ENCODE results near the gene COL6A2. TPM values are rescaled to one million over a fixed set of nuclear protein-coding genes. Genes with fewer than 3 reads are reported as not detected.

The COL6A2 gene
- total RNA-seq, 1 experiment from 2014 or later = 15.0 TPM

DNA sequence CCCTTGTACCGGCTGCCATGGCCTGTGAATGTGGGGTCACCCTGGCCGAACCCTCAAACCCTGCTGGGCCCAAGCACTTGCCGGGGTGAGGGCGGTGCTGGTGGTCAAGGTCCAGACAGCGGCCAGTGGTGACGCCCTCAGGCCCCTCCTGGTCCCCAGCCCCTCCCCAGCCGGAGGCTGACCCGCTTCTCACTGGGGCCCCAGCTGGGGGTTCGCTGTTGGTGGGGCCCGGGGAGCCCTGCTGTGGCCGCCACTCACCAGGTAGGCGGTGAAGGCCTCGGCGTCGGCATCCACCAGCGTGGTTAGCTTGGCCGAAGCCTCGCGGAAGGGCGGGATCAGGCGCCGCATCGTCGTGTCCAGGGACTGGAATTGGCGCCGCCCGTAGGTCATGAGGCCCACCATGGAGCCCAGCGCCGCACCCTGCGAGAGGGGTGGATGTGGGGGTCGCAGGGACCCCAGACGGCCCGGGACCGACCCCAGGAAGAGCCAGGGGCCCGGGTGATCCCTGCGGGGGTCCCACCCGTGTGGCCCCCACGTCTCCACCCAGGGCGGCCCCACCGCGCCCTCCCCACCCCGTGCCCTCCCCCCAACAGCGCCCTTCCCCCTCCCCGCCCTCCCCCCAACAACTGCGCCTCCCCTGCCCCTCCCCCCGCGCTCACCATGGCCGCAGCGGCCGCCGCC is 47.4 kb downstream of the COL6A2 start:
- H3K4me1 ChIP-seq (ENCODE audit: insufficient read depth, low read length, poor library complexity, severe bottlenecking) = no peaks in the 10 kb centered on the region
- DNase-seq (ENCODE audit: low spot score) = no peak
- H3K36me3 ChIP-seq (ENCODE audit: insufficient read depth, low read length, poor library complexity, severe bottlenecking) = no peaks in the 10 kb centered on the region
- intact Hi-C loops (cut with micrococcal nuclease; ENCODE audit: unreplicated experiment) = no loop called here
- ChIA-PET CTCF (no interaction called here), POLR2A (ENCODE audit: low non-redundant PET) (no interaction called here)
- no peak overlapping the region for H3K27ac ChIP-seq (ENCODE audit: low read depth, low read length, poor library complexity, severe bottlenecking)
- TF ChIP-seq, protein P1, sequence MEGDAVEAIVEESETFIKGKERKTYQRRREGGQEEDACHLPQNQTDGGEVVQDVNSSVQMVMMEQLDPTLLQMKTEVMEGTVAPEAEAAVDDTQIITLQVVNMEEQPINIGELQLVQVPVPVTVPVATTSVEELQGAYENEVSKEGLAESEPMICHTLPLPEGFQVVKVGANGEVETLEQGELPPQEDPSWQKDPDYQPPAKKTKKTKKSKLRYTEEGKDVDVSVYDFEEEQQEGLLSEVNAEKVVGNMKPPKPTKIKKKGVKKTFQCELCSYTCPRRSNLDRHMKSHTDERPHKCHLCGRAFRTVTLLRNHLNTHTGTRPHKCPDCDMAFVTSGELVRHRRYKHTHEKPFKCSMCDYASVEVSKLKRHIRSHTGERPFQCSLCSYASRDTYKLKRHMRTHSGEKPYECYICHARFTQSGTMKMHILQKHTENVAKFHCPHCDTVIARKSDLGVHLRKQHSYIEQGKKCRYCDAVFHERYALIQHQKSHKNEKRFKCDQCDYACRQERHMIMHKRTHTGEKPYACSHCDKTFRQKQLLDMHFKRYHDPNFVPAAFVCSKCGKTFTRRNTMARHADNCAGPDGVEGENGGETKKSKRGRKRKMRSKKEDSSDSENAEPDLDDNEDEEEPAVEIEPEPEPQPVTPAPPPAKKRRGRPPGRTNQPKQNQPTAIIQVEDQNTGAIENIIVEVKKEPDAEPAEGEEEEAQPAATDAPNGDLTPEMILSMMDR (conservative IDR thresholded peaks at IDR 0.05; ENCODE audit: low read depth, low read length) = no peak
- TF ChIP-seq EZH2 (IDR thresholded peaks at IDR 0.05; ENCODE audit: borderline replicate concordance, low read depth, low read length, poor library complexity, severe bottlenecking) = no peak
- no TSS peak for BruUV-seq (replicated peaks)
- no peaks in the 10 kb centered on the region for H3K27me3 ChIP-seq (replicated peaks; ENCODE audit: insufficient read depth, low read depth, low read length, poor library complexity)
- H3K4me3 ChIP-seq (ENCODE audit: low read depth, low read length, poor library complexity, severe bottlenecking) = no peak overlapping the region
- H3K9me3 ChIP-seq (ENCODE audit: low read depth, low read length, poor library complexity, severe bottlenecking) = no peaks in the 10 kb centered on the region

DNA sequence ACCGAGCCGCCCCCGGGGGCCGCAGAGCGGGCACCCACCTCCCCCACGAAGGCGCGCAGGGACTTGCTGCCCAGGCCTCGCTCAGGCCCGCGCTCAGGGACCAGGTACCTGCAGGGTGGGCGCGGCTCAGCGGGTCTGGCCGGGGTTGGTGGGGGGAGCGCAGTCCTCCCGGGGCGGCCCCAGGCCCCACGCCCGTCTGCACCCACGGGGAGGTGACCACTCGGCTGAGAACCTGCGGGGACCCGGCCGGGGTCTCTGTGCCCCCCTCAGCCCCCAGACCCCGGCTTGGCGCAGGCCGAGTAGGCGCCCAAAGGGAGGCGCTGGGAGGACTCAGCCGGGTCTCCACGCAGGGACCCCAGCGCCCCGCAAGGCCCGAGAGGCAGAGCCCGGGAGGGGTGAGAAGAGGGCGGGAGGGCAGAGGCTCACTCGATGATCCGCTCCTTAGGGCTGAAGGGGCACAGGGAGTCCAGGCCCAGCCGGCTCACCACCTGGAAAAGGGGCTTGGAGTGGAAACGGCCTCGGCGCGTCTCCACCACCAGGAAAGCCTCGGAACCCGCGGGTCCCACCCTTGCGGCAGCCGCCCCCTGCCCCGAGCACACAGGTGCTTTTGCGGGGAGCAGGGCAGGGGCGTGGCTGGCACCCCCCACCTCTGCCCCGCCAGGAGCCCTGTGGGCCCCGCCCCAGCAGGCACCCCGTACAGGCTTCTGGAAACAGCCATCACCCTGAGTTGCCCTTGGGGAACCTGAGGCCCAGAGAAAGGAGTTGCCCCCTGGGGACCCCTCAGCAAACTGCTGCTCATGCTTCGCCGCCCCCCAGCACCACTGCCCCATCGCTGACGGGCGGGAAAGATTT is 48.2 kb downstream of the COL6A2 start:
- Histone ChIP-seq H3K4me1 (ENCODE audit: insufficient read depth, low read length, poor library complexity, severe bottlenecking) (no peaks in the 10 kb centered on the region), H3K27ac (ENCODE audit: low read depth, low read length, poor library complexity, severe bottlenecking) (no peak overlapping the region), H3K36me3 (ENCODE audit: insufficient read depth, low read length, poor library complexity, severe bottlenecking) (no peaks in the 10 kb centered on the region), H3K4me3 (ENCODE audit: low read depth, low read length, poor library complexity, severe bottlenecking) (no peak overlapping the region), H3K9me3 (ENCODE audit: low read depth, low read length, poor library complexity, severe bottlenecking) (no peaks in the 10 kb centered on the region), H3K27me3 (replicated peaks; ENCODE audit: insufficient read depth, low read depth, low read length, poor library complexity) (no peaks in the 10 kb centered on the region)
- BruUV-seq (replicated peaks) = no TSS peak
- intact Hi-C loops (cut with micrococcal nuclease; ENCODE audit: unreplicated experiment) = no loop called here
- no peak for TF ChIP-seq EZH2 (IDR thresholded peaks at IDR 0.05; ENCODE audit: borderline replicate concordance, low read depth, low read length, poor library complexity, severe bottlenecking)
- TF ChIP-seq, protein P1 (conservative IDR thresholded peaks at IDR 0.05; ENCODE audit: low read depth, low read length) = no peak
- CTCF ChIA-PET = no interaction called here
- POLR2A ChIA-PET (ENCODE audit: low non-redundant PET) = no interaction called here
- no peak for DNase-seq (ENCODE audit: low spot score)

DNA sequence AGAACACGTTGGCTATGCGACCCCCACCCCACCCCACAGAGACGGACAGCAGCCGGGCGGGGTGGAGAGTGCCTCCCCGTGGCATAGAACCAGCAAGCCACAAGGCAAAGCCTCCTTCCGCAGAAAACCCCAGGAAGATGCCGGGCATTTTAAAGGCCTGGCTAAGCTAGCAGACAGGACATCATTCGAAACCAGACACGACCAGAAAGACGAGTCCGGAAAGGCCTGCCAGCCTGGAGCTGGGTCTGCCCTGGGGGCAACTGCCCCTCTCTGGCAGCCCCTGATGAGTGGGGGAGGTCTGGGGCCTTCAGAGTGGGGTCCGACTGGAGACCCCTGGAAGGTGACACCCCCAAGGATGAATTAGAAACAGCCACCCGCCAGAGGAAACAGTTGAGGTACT is 48.9 kb downstream of the COL6A2 start:
- no TSS peak for BruUV-seq (replicated peaks)
- TF ChIP-seq, protein P1 (conservative IDR thresholded peaks at IDR 0.05; ENCODE audit: low read depth, low read length) = no peak
- no peak for TF ChIP-seq EZH2 (IDR thresholded peaks at IDR 0.05; ENCODE audit: borderline replicate concordance, low read depth, low read length, poor library complexity, severe bottlenecking)
- ChIA-PET CTCF (no interaction called here), POLR2A (ENCODE audit: low non-redundant PET) (no interaction called here)
- DNase-seq (ENCODE audit: low spot score) = no peak
- no peaks in the 10 kb centered on the region for H3K9me3 ChIP-seq (ENCODE audit: low read depth, low read length, poor library complexity, severe bottlenecking)
- intact Hi-C loops (cut with micrococcal nuclease; ENCODE audit: unreplicated experiment) = no loop called here
- H3K4me1 ChIP-seq (ENCODE audit: insufficient read depth, low read length, poor library complexity, severe bottlenecking) = no peaks in the 10 kb centered on the region
- no peaks in the 10 kb centered on the region for H3K27me3 ChIP-seq (replicated peaks; ENCODE audit: insufficient read depth, low read depth, low read length, poor library complexity)
- no peak overlapping the region for H3K27ac ChIP-seq (ENCODE audit: low read depth, low read length, poor library complexity, severe bottlenecking)
- H3K4me3 ChIP-seq (ENCODE audit: low read depth, low read length, poor library complexity, severe bottlenecking) = no peak overlapping the region
- H3K36me3 ChIP-seq (ENCODE audit: insufficient read depth, low read length, poor library complexity, severe bottlenecking) = no peaks in the 10 kb centered on the region
